ENCODE results near the gene RYR1.
"Not testable (repeated sequence)": the region's sequence is repeated elsewhere in the genome, so short reads cannot be mapped to it uniquely, and the experiment has no call there.

RYR1 gene

GRCh38 chr19:38506723-38507550 lies 73.4 kb downstream of the RYR1 start:
- FAIRE-seq (peak; percentile 91), DNase-seq (ENCODE audit: extremely low spot score, insufficient read length, low read depth) (peak; percentile 82)

GRCh38 chr19:38507551-38508127 lies 74.1 kb downstream of the RYR1 start:
- DNase-seq (ENCODE audit: extremely low spot score, insufficient read length, low read depth): no peak
- FAIRE-seq: no peak

GRCh38 chr19:38508507-38508906 lies 75.0 kb downstream of the RYR1 start:
- no peak for FAIRE-seq
- DNase-seq (ENCODE audit: extremely low spot score, insufficient read length, low read depth): no peak

GRCh38 chr19:38509027-38509426 lies 75.5 kb downstream of the RYR1 start:
- no peak for FAIRE-seq

GRCh38 chr19:38511074-38511708 lies 77.7 kb downstream of the RYR1 start:
- FAIRE-seq: no peak
- DNase-seq (ENCODE audit: extremely low spot score, insufficient read length, low read depth): no peak

More at GRCh38 chr19:38509027-38509426, 75.5 kb downstream of the RYR1 start:
- no peak for DNase-seq (ENCODE audit: extremely low spot score, insufficient read length, low read depth)

GRCh38 chr19:38512277-38512676 lies 78.8 kb downstream of the RYR1 start:
- no peak for DNase-seq (ENCODE audit: extremely low spot score, insufficient read length, low read depth)
- FAIRE-seq: no peak

GRCh38 chr19:38513156-38513555 lies 79.7 kb downstream of the RYR1 start:
- FAIRE-seq: peak; percentile 61
- not testable (repeated sequence) for DNase-seq (ENCODE audit: extremely low spot score, insufficient read length, low read depth)

- FAIRE-seq (peak; percentile 29), DNase-seq (ENCODE audit: extremely low spot score, insufficient read length, low read depth) (no peak)
Measured at GRCh38 chr19:38513762-38514167, 80.3 kb downstream of the RYR1 start.

- DNase-seq (ENCODE audit: extremely low spot score, insufficient read length, low read depth): peak; percentile 77
- peak; percentile 79 for FAIRE-seq
Measured at GRCh38 chr19:38514812-38515633, 81.5 kb downstream of the RYR1 start.

- FAIRE-seq (no peak), DNase-seq (ENCODE audit: extremely low spot score, insufficient read length, low read depth) (no peak)
Measured at GRCh38 chr19:38515896-38516295, 82.4 kb downstream of the RYR1 start.

- DNase-seq (ENCODE audit: extremely low spot score, insufficient read length, low read depth): no peak
Measured at GRCh38 chr19:38516802-38517201, 83.3 kb downstream of the RYR1 start.

GRCh38 chr19:38517321-38517720 lies 83.8 kb downstream of the RYR1 start:
- DNase-seq (ENCODE audit: extremely low spot score, insufficient read length, low read depth) (no peak), FAIRE-seq (no peak)

More at GRCh38 chr19:38516802-38517201, 83.3 kb downstream of the RYR1 start:
- FAIRE-seq: no peak

GRCh38 chr19:38517980-38518379 lies 84.5 kb downstream of the RYR1 start:
- not testable (repeated sequence) for DNase-seq (ENCODE audit: extremely low spot score, insufficient read length, low read depth); FAIRE-seq

GRCh38 chr19:38519168-38519567 lies 85.7 kb downstream of the RYR1 start:
- FAIRE-seq (no peak), DNase-seq (ENCODE audit: extremely low spot score, insufficient read length, low read depth) (no peak)

GRCh38 chr19:38519988-38520387 lies 86.5 kb downstream of the RYR1 start:
- FAIRE-seq (no peak), DNase-seq (ENCODE audit: extremely low spot score, insufficient read length, low read depth) (no peak)

- no peak for DNase-seq (ENCODE audit: extremely low spot score, insufficient read length, low read depth)
- FAIRE-seq: no peak
Measured at GRCh38 chr19:38522915-38523314, 89.4 kb downstream of the RYR1 start.

- DNase-seq (ENCODE audit: extremely low spot score, insufficient read length, low read depth) (no peak), FAIRE-seq (no peak)
Measured at GRCh38 chr19:38523319-38523718, 89.8 kb downstream of the RYR1 start.

GRCh38 chr19:38524369-38524768 lies 90.9 kb downstream of the RYR1 start:
- no peak for DNase-seq (ENCODE audit: extremely low spot score, insufficient read length, low read depth)
- no peak for FAIRE-seq

- DNase-seq (ENCODE audit: extremely low spot score, insufficient read length, low read depth): no peak
Measured at GRCh38 chr19:38524994-38525634, 91.6 kb downstream of the RYR1 start.

GRCh38 chr19:38526430-38526829 lies 92.9 kb downstream of the RYR1 start:
- DNase-seq (ENCODE audit: extremely low spot score, insufficient read length, low read depth): no peak
- FAIRE-seq: no peak

More at GRCh38 chr19:38524994-38525634, 91.6 kb downstream of the RYR1 start:
- no peak for FAIRE-seq
